HL-60 (cell line): ENCODE results near the gene DIP2C.

ENCODE experiments used
- CTCF ChIP-seq: IDR thresholded peaks from one replicate; pipeline ENCODE4 v1.5.1; 2011; ENCODE audit warnings: low read length, control low read depth, inconsistent platforms; ENCODE audit not compliant: insufficient read depth
- REST ChIP-seq: IDR thresholded peaks from 2 replicates; pipeline ENCODE4 v1.6.1; 2012; ENCODE audit warnings: low read depth; ENCODE audit not compliant: insufficient replicate concordance

GRCh38 chr10:688312-689120 is 952 bp downstream of the DIP2C start:
- TF ChIP-seq REST (no peak), CTCF (no peak)
